ENCODE measurements around the gene FBXW11.

GRCh38 chr5:172003746-172004145 lies 2.7 kb downstream of the FBXW11 start:
- no peak for TF ChIP-seq CTCF (IDR thresholded peaks at IDR 0.05; ENCODE audit: insufficient read depth, low read length)
- TF ChIP-seq POLR2AphosphoS5 (IDR thresholded peaks at IDR 0.05; ENCODE audit: low read depth), result no peak
- TF ChIP-seq REST (IDR thresholded peaks at IDR 0.05; ENCODE audit: insufficient replicate concordance, low read depth), result no peak
